Colonic mucosa (tissue), 4 donors: ENCODE results near the gene HS3ST3B1. TPM values are rescaled to one million over a fixed set of nuclear protein-coding genes. Genes with fewer than 3 reads are reported as not detected.

Source experiments
- DNase-seq: peaks from one replicate; pipeline ENCODE4 v3.0.0-alpha.2; 2020
- H3K27ac ChIP-seq: fragments of 200-600 bp; one replicate; pipeline ENCODE4 v1.8.0; 2021
- H3K27me3 ChIP-seq: fragments of 200-600 bp; one replicate; pipeline ENCODE4 v1.8.0; 2021
- H3K36me3 ChIP-seq: fragments of 200-600 bp; one replicate; pipeline ENCODE4 v1.8.0; 2021
- H3K4me1 ChIP-seq: fragments of 200-600 bp; one replicate; pipeline ENCODE4 v1.8.0; 2021; ENCODE audit warnings: mild to moderate bottlenecking
- H3K4me3 ChIP-seq: fragments of 200-600 bp; one replicate; pipeline ENCODE4 v1.8.0; 2021
- H3K9ac ChIP-seq, 2 donors: one replicate each; pipeline ENCODE4 v1.7.0; 2013; ENCODE audit warnings: control low read depth in 2 of 2, low read depth in 2 of 2, low read length in 2 of 2
- H3K9me3 ChIP-seq: fragments of 200-600 bp; one replicate; pipeline ENCODE4 v1.8.0; 2021
- intact Hi-C: fragments of 100-400 bp; cut with DNase I; formaldehyde crosslinking; loops from one replicate; pipeline ENCODE4 v1.14.1; 2022
- total RNA-seq, 2 donors: library from RNA; stranded (reverse); fragmentation: NEBNext Ultra II Directional in 1 of 2; extraction: Animal tissue kit (Norgen Biotek cat#: 25700) in 1 of 2; gene quantifications; one replicate each; pipeline ENCODE4 v1.2.1, GENCODE V29; 2021
- TF ChIP-seq, protein P1 (sequence below): fragments of 200-600 bp; IDR thresholded peaks from one replicate; pipeline ENCODE4 v1.8.0; 2022; ENCODE audit warnings: antibody characterized with exemption, mild to moderate bottlenecking
- donor health status: healthy.
- donor health status: DM: no; HTN: no; CAD: no.
- donor health status: DM: no; HTN: no; CAD: no.

Gene HS3ST3B1
- total RNA-seq, 2 donors from 2014 or later, result 1.1 TPM

DNA sequence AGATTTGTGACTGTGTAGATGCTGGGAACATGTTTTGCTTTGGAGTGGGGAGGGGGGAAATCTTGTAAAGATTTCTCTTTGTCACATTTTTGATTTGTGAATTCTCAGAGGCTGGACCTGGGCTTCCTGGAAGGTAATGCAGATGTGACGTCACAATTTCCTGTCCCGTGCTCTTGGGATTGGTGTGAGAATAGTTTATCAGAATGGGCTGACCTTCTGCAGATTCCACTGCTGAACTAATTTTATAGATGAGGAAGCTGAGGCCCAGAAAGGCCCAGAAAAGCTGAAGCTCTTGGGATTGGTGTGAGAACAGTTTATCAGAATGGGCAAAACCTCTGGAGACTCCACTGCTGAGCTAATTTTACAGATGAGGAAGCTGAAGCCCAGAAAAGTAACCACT lies 34.0 kb downstream of the HS3ST3B1 start:
- Histone ChIP-seq H3K27ac (no peak overlapping the region), H3K27me3 (no peaks in the 10 kb centered on the region), H3K36me3 (no peaks in the 10 kb centered on the region), H3K9me3 (no peaks in the 10 kb centered on the region), H3K9ac (no peak overlapping the region), H3K4me3 (no peak overlapping the region), H3K4me1 (no peaks in the 10 kb centered on the region)
- intact Hi-C loops, result no loop called here
- TF ChIP-seq, protein P1, sequence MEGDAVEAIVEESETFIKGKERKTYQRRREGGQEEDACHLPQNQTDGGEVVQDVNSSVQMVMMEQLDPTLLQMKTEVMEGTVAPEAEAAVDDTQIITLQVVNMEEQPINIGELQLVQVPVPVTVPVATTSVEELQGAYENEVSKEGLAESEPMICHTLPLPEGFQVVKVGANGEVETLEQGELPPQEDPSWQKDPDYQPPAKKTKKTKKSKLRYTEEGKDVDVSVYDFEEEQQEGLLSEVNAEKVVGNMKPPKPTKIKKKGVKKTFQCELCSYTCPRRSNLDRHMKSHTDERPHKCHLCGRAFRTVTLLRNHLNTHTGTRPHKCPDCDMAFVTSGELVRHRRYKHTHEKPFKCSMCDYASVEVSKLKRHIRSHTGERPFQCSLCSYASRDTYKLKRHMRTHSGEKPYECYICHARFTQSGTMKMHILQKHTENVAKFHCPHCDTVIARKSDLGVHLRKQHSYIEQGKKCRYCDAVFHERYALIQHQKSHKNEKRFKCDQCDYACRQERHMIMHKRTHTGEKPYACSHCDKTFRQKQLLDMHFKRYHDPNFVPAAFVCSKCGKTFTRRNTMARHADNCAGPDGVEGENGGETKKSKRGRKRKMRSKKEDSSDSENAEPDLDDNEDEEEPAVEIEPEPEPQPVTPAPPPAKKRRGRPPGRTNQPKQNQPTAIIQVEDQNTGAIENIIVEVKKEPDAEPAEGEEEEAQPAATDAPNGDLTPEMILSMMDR, result no peak
- DNase-seq, result no peak

DNA sequence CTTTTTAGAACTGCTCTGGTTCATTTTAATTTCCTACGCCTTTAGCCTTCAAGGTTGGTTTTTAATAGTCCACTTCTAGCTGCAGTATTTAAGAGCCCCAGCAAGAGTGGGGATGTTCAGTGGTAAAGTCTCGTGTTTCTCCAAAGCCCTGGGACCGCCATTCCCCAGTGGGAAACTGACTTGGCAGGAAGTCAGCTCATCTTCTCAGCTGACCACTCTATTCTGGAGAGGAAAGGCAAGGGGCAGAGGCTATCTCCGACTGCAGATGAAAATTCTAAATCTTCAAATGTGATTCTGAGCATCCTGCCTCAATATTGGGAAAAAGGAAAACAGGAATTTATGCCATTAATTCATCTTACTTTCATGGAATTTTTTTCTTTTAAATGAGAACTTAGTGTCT lies 35.5 kb downstream of the HS3ST3B1 start:
- Histone ChIP-seq H3K9me3 (no peaks in the 10 kb centered on the region), H3K36me3 (no peaks in the 10 kb centered on the region), H3K9ac (no peak overlapping the region), H3K4me1 (no peaks in the 10 kb centered on the region), H3K27ac (no peak overlapping the region), H3K4me3 (no peak overlapping the region), H3K27me3 (no peaks in the 10 kb centered on the region)
- DNase-seq, result no peak
- intact Hi-C loops, result no loop called here
- TF ChIP-seq, protein P1, result no peak

DNA sequence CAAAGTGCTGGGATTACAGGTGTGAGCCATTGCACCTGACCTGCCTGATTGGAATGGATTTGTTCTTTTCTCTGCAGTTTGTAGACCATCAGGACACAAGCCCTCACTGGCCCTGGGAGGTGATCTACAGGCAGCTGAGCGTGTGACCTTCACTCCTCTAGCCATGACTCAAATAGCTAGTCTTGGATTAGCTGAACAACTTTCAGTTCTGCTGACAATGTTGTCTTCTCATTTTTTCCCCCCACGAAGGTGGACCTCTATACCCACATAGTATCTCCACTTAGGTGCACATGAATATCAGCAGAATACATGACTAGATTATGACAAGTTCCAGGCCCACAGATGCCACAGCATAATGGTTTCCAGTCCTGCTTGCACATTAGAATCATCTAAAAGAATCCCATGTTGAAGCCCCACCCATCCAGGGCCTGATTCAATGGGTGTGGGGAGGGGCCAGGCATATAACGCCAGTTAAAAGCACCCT lies 36.8 kb downstream of the HS3ST3B1 start:
- Histone ChIP-seq H3K4me3 (no peak overlapping the region), H3K27me3 (no peaks in the 10 kb centered on the region), H3K27ac (no peak overlapping the region), H3K9me3 (no peaks in the 10 kb centered on the region), H3K4me1 (no peaks in the 10 kb centered on the region), H3K9ac (no peak overlapping the region), H3K36me3 (no peaks in the 10 kb centered on the region)
- intact Hi-C loops, result no loop called here
- TF ChIP-seq, protein P1, result no peak
- DNase-seq, result no peak

DNA sequence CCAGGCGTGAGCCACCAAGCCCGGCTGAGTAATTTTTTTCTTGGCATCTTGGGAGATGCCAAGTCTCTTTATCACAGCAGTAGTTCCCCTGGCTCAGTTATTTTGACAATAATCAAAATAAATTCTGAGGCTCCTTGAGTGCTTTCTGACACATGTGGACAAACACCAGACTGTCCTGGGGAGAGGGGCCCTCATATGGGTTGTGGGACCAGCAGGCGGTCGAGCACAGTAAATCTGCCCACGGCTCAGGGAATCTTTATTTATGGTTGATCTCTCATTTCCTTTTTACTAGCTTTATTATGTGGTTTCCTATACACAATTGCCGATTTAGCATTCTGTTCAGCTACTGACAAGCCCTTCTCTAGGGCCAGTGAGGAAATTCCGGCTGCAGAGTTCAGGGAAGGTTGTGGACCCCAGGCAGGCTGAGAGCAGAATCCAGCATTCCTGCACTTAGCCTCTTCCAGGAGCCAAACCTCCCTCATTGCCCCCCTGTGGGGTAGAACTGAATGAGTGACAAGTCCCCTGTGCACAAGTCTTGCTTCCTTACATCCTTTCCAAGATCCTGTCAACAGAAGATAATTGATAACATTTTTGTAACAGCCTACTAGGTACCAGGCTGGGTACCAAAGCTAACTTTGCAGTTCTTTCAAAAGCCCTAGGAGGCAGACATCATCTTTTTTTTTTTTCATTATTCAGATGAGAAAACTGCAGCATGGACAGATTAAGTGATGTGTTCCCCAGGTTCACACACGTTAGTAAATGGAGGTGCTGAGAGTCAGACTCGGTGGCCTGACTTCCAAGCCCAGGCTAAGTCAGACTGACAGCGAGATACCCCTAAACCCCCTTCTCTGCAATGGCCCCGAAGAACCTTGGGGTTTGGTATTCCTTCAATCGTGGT lies 40.2 kb downstream of the HS3ST3B1 start:
- H3K9ac ChIP-seq, result no peak overlapping the region
- no peak for DNase-seq
- H3K27me3 ChIP-seq, result no peaks in the 10 kb centered on the region
- intact Hi-C loops, result no loop called here
- TF ChIP-seq, protein P1, result no peak
- H3K36me3 ChIP-seq, result no peaks in the 10 kb centered on the region
- H3K9me3 ChIP-seq, result no peaks in the 10 kb centered on the region
- H3K27ac ChIP-seq, result no peak overlapping the region
- no peaks in the 10 kb centered on the region for H3K4me1 ChIP-seq
- H3K4me3 ChIP-seq, result no peak overlapping the region

DNA sequence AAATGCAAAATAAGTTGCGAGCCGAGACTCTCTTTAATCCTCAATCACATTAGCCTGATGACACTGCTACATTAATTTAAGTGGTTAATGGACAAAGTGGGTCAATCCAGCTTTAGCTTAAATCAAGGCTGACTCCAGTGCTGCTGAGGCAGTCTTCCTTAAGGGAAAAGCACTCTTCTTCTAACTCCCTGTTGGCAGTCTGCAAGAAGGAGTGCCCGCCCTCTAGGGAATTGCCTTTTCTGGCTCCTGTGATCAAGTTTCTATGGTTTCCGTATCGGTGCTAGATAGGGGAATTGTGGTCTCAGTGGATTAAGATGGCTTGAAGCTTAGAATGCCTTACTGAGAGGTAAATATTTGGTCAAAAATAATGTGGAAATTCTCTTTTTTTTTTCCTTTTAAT lies 41.0 kb downstream of the HS3ST3B1 start:
- H3K4me1 ChIP-seq, result no peaks in the 10 kb centered on the region
- H3K4me3 ChIP-seq, result no peak overlapping the region
- intact Hi-C loops, result no loop called here
- no peaks in the 10 kb centered on the region for H3K36me3 ChIP-seq
- no peak overlapping the region for H3K9ac ChIP-seq
- H3K9me3 ChIP-seq, result no peaks in the 10 kb centered on the region
- H3K27me3 ChIP-seq, result no peaks in the 10 kb centered on the region
- DNase-seq, result no peak
- TF ChIP-seq, protein P1, result no peak
- H3K27ac ChIP-seq, result no peak overlapping the region
